HCT116 (cell line): ENCODE data around the gene GPC4. TPM values are rescaled to one million over a fixed set of nuclear protein-coding genes. Genes with fewer than 3 reads are reported as not detected.

Experiments
- ATAC-seq: fragments of 200-7000 bp; cut with Tn5 transposase; 2 replicates; pipeline ENCODE4 v1.9.1; 2020; ENCODE audit warnings: mild to moderate bottlenecking, moderate library complexity
- BruUV-seq: library from RNA; stranded (reverse); fragments of 400-500 nt; replicated peaks from 2 replicates; lab custom pipeline; 2021; lab: Mats Ljungman, UMichigan
- CTCF ChIA-PET: fragments of 300-600 bp; sonication (Branson Sonifier 250); formaldehyde crosslinking; loops from one replicate; lab custom pipeline; 2021; ENCODE audit warnings: antibody characterized with exemption; lab: Charles Lee
- POLR2A ChIA-PET: fragments of 300-600, 350-600 bp; sonication (Branson Sonifier 250); formaldehyde crosslinking; loops from one replicate; lab custom pipeline; 2021; ENCODE audit warnings: antibody characterized with exemption; lab: Charles Lee
- RAD21 ChIA-PET, 2 experiments: fragments of 300-600 bp; sonication (Branson Sonifier 250); formaldehyde crosslinking; loops; one replicate each; lab custom pipeline; 2023; ENCODE audit warnings: low total read pairs in 2 of 2; ENCODE audit not compliant: uncharacterized antibody in 2 of 2, unreplicated experiment in 2 of 2, low non-redundant PET in 1 of 2; lab: Charles Lee
- DNase-seq: peaks from one replicate; pipeline ENCODE4 v3.0.0-alpha.2; 2010; ENCODE audit warnings: low read depth, low spot score
- H2AFZ ChIP-seq: fragments of 200-600 bp; shearing (Covaris generic), sonication (generic); 2 replicates; pipeline ENCODE4 v1.6.1; 2017; ENCODE audit warnings: low read depth, mixed run types, mixed read lengths, antibody characterized with exemption, low read length; ENCODE audit not compliant: poor library complexity, severe bottlenecking
- H3K27ac ChIP-seq: 2 replicates; pipeline ENCODE4 v1.5.1; 2012; ENCODE audit warnings: low read depth, low read length
- H3K27me3 ChIP-seq: fragments of 200-600 bp; sonication (generic); 2 replicates; pipeline ENCODE4 v1.6.1; 2016; ENCODE audit warnings: mixed run types, low read length, mixed read lengths; ENCODE audit not compliant: insufficient read depth
- H3K36me3 ChIP-seq, 2 experiments: fragments of 200-500 bp in 1 of 2; fragments of 200-600 bp in 1 of 2; sonication (Bioruptor generic) in 1 of 2; sonication (generic) in 1 of 2; 2 replicates each; pipeline versions ENCODE4 v1.5.1 to v1.6.1; 2014 to 2016; ENCODE audit warnings: low read length in 2 of 2, inconsistent platforms in 1 of 2, mixed read lengths in 1 of 2, mixed run types in 1 of 2; ENCODE audit not compliant: insufficient read depth in 2 of 2, control insufficient read depth in 1 of 2
- H3K4me1 ChIP-seq, 2 experiments: fragments of 200-600 bp in 1 of 2; sonication (generic) in 1 of 2; 2 replicates each; pipeline versions ENCODE4 v1.5.1 to v1.6.1; 2012 to 2017; ENCODE audit warnings: low read length in 2 of 2, inconsistent platforms in 1 of 2, mild to moderate bottlenecking in 1 of 2, mixed read lengths in 1 of 2, mixed run types in 1 of 2, moderate library complexity in 1 of 2; ENCODE audit not compliant: insufficient read depth in 2 of 2, control insufficient read depth in 1 of 2
- H3K4me2 ChIP-seq: fragments of 200-600 bp; sonication (generic); 2 replicates; pipeline ENCODE4 v1.6.1; 2017; ENCODE audit warnings: mixed run types, low read length, mixed read lengths
- H3K4me3 ChIP-seq, 2 experiments: fragments of 200-600 bp in 1 of 2; sonication (generic) in 1 of 2; replicated peaks in 1 of 2; 2 replicates each; pipeline ENCODE4 v1.5.1; 2011 to 2016; ENCODE audit warnings: low read length in 2 of 2, control low read depth in 1 of 2, low read depth in 1 of 2, mild to moderate bottlenecking in 1 of 2, mixed read lengths in 1 of 2, mixed run types in 1 of 2
- H3K79me2 ChIP-seq: fragments of 200-600 bp; sonication (generic); 2 replicates; pipeline ENCODE4 v1.6.1; 2017; ENCODE audit warnings: mild to moderate bottlenecking, mixed run types, low read length, moderate library complexity, mixed read lengths; ENCODE audit not compliant: insufficient read depth
- H3K9ac ChIP-seq: fragments of 200-600 bp; sonication (generic); 2 replicates; pipeline ENCODE4 v1.6.1; 2016; ENCODE audit warnings: low read length, mixed read lengths
- H3K9me2 ChIP-seq: fragments of 200-600 bp; sonication (generic), shearing (Covaris generic); 2 replicates; pipeline ENCODE4 v1.6.1; 2017; ENCODE audit warnings: mixed run types, mild to moderate bottlenecking, moderate library complexity; ENCODE audit not compliant: insufficient read depth
- H3K9me3 ChIP-seq, 2 experiments: fragments of 200-500 bp in 1 of 2; fragments of 200-600 bp in 1 of 2; sonication (Bioruptor generic) in 1 of 2; sonication (generic) in 1 of 2; 2 replicates each; pipeline ENCODE4 v1.6.1; 2014 to 2017; ENCODE audit warnings: low read length in 2 of 2, mixed read lengths in 2 of 2, inconsistent platforms in 1 of 2, low read depth in 1 of 2, mild to moderate bottlenecking in 1 of 2, mixed run types in 1 of 2, moderate library complexity in 1 of 2; ENCODE audit not compliant: control insufficient read depth in 1 of 2, insufficient read depth in 1 of 2
- H4K20me1 ChIP-seq: fragments of 200-600 bp; sonication (generic), shearing (Covaris generic); 2 replicates; pipeline ENCODE4 v1.6.1; 2017; ENCODE audit warnings: mixed run types, mild to moderate bottlenecking, moderate library complexity; ENCODE audit not compliant: insufficient read depth
- CBX3 ChIP-seq: IDR thresholded peaks from 2 replicates; pipeline ENCODE4 v1.6.1; 2012; ENCODE audit warnings: low read depth
- EZH2 ChIP-seq: fragments of 200-600 bp; sonication (generic); IDR thresholded peaks from 2 replicates; pipeline ENCODE4 v1.6.1; 2017; ENCODE audit warnings: antibody characterized with exemption, mixed run types
- SRF ChIP-seq: IDR thresholded peaks from 2 replicates; pipeline ENCODE4 v1.6.1; 2012; ENCODE audit warnings: low read depth
- ZFX ChIP-seq: fragments of 450-650 bp; IDR thresholded peaks from 2 replicates; pipeline ENCODE4 v1.6.1; 2017
- intact Hi-C: fragments of 100-400 bp; cut with micrococcal nuclease; formaldehyde crosslinking; loops from 2 replicates; pipeline ENCODE4 v1.10.0; 2022
- total RNA-seq: library from RNA; stranded (reverse); gene quantifications from one replicate; pipeline ENCODE4 v1.2.1, GENCODE V29; 2021; ENCODE audit not compliant: unreplicated experiment
- TF ChIP-seq, protein P1 (sequence below): IDR thresholded peaks from 2 replicates; pipeline ENCODE4 v1.6.1; 2012
- TF ChIP-seq, protein P2 (sequence below): IDR thresholded peaks from 2 replicates; pipeline ENCODE4 v1.6.1; 2011; ENCODE audit warnings: mild to moderate bottlenecking, low read length, moderate library complexity; ENCODE audit not compliant: insufficient replicate concordance; ENCODE audit errors: extremely low read depth

The GPC4 gene
- total RNA-seq, 1 experiment from 2014 or later, result 9.7 TPM

DNA sequence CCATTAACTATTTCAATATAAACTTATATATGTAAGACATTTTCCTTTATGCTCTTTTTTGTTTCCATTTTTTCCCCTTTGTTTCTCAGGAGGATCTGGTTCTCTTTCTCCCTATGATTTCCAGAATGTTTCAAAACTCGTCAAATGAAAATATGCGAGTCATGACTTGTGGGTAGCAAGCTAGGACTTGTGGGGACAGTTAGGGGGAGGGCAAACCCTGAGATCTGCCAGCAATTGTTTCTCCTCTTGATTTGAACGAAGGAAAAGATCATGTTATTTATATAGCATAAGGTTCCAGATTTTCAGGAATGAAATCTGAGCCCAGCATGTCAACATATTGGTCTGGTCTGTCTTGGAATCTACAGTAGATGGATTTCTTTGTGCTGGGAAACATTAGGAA lies 28.9 kb upstream of the GPC4 start:
- no peaks in the 10 kb centered on the region for H3K9me3 ChIP-seq
- BruUV-seq, result no TSS peak
- no peaks in the 10 kb centered on the region for H3K36me3 ChIP-seq
- no peaks in the 10 kb centered on the region for H3K27me3 ChIP-seq
- CTCF ChIA-PET, result no interaction called here
- RAD21 ChIA-PET, result no interaction called here
- H3K9ac ChIP-seq, result no peak overlapping the region
- no peaks in the 10 kb centered on the region for H3K9me2 ChIP-seq
- POLR2A ChIA-PET, result no interaction called here
- H3K4me1 ChIP-seq, result peaks cover 0 to 5% of the 10 kb centered on the region in 2 experiments; a peak in 2 of 4 replicates
- peak overlapping the region; percentile 86 for H2AFZ ChIP-seq
- H3K27ac ChIP-seq, result no peak overlapping the region
- no peak for DNase-seq
- ATAC-seq, result no peak
- H4K20me1 ChIP-seq, result no peaks in the 10 kb centered on the region
- intact Hi-C loops, result no loop called here
- no peak overlapping the region for H3K4me2 ChIP-seq
- TF ChIP-seq, protein P1, sequence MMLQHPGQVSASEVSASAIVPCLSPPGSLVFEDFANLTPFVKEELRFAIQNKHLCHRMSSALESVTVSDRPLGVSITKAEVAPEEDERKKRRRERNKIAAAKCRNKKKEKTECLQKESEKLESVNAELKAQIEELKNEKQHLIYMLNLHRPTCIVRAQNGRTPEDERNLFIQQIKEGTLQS, result no peak
- TF ChIP-seq SRF (no peak), CBX3 (no peak), ZFX (no peak)
- TF ChIP-seq, protein P2, sequence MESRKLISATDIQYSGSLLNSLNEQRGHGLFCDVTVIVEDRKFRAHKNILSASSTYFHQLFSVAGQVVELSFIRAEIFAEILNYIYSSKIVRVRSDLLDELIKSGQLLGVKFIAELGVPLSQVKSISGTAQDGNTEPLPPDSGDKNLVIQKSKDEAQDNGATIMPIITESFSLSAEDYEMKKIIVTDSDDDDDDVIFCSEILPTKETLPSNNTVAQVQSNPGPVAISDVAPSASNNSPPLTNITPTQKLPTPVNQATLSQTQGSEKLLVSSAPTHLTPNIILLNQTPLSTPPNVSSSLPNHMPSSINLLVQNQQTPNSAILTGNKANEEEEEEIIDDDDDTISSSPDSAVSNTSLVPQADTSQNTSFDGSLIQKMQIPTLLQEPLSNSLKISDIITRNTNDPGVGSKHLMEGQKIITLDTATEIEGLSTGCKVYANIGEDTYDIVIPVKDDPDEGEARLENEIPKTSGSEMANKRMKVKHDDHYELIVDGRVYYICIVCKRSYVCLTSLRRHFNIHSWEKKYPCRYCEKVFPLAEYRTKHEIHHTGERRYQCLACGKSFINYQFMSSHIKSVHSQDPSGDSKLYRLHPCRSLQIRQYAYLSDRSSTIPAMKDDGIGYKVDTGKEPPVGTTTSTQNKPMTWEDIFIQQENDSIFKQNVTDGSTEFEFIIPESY, result no peak
- no peak overlapping the region for H3K4me3 ChIP-seq
- H3K79me2 ChIP-seq, result no peaks in the 10 kb centered on the region

DNA sequence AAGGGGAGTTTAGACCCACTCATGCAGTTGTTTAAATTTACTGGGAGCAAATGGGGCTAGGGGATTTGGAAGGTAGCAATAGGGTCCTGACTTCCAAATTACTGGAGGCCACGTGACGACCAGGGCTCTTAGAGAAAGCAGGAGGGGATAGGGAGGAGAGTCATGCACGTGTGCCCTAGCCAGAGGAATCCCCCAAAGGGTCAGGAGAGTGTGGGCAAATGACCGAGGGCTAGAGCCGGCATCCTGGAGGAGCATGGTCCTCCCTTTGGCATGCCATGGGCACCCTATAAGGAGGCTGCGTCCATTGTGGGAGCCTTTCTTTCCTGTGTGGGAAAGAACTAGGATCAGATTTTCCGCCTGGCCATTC lies 25.5 kb upstream of the GPC4 start:
- Histone ChIP-seq H3K9me2 (no peaks in the 10 kb centered on the region), H3K27me3 (no peaks in the 10 kb centered on the region), H3K79me2 (no peaks in the 10 kb centered on the region), H3K9ac (no peak overlapping the region), H4K20me1 (no peaks in the 10 kb centered on the region), H3K27ac (no peak overlapping the region), H3K4me2 (no peak overlapping the region), H3K4me1 (peaks cover 0 to 5% of the 10 kb centered on the region in 2 experiments; a peak in 2 of 4 replicates), H3K4me3 (no peak overlapping the region), H3K36me3 (no peaks in the 10 kb centered on the region), H3K9me3 (no peaks in the 10 kb centered on the region), H2AFZ (no peak overlapping the region)
- no peak for TF ChIP-seq EZH2
- CTCF ChIA-PET, result no interaction called here
- BruUV-seq, result no TSS peak
- ATAC-seq (no peak), DNase-seq (no peak)
- intact Hi-C loops, result no loop called here
- RAD21 ChIA-PET, result no interaction called here
- POLR2A ChIA-PET, result no interaction called here
